Forelimb muscle (tissue), 1 donor: ENCODE results near the gene EDAR. TPM values are rescaled to one million over a fixed set of nuclear protein-coding genes. Genes with fewer than 3 reads are reported as not detected.

Source experiments
- DNase-seq: peaks from one replicate; pipeline ENCODE4 v3.0.0-alpha.2; 2013; ENCODE audit warnings: low read depth
- polyA plus RNA-seq: library from polyadenylated mRNA; unstranded; fragments of 120-200 nt; gene quantifications from one replicate; pipeline ENCODE4 v1.2.1, GENCODE V29; 2013; ENCODE audit not compliant: insufficient read length

Gene EDAR
- polyA plus RNA-seq, 1 donor, result 0.08 TPM

- no peak for DNase-seq
Observed at GRCh38 chr2:108967757-108968156, 21.3 kb downstream of the EDAR start.

- DNase-seq, result no peak
Observed at GRCh38 chr2:108965540-108966289, 23.3 kb downstream of the EDAR start.

- DNase-seq, result no peak
Observed at GRCh38 chr2:108963057-108963456, 26.0 kb downstream of the EDAR start.

GRCh38 chr2:108961796-108962195 is 27.2 kb downstream of the EDAR start:
- no peak for DNase-seq

GRCh38 chr2:108960006-108960405 is 29.0 kb downstream of the EDAR start:
- DNase-seq, result no peak

- no peak for DNase-seq
Observed at GRCh38 chr2:108959401-108959800, 29.6 kb downstream of the EDAR start.

- no peak for DNase-seq
Observed at GRCh38 chr2:108958632-108959341, 30.2 kb downstream of the EDAR start.

- no peak for DNase-seq
Observed at GRCh38 chr2:108958002-108958401, 31.0 kb downstream of the EDAR start.

- no peak for DNase-seq
Observed at GRCh38 chr2:108956375-108956774, 32.6 kb downstream of the EDAR start.

GRCh38 chr2:108950369-108951135 is 38.5 kb downstream of the EDAR start:
- no peak for DNase-seq

GRCh38 chr2:108949316-108950239 is 39.4 kb downstream of the EDAR start:
- DNase-seq, result no peak

GRCh38 chr2:108947271-108947907 is 41.6 kb downstream of the EDAR start:
- DNase-seq, result no peak

- no peak for DNase-seq
Observed at GRCh38 chr2:108946442-108946841, 42.6 kb downstream of the EDAR start.

- DNase-seq, result no peak
Observed at GRCh38 chr2:108945969-108946368, 43.1 kb downstream of the EDAR start.

- no peak for DNase-seq
Observed at GRCh38 chr2:108944601-108945331, 44.3 kb downstream of the EDAR start.

- DNase-seq, result no peak
Observed at GRCh38 chr2:108943751-108944150, 45.3 kb downstream of the EDAR start.

GRCh38 chr2:108942888-108943287 is 46.1 kb downstream of the EDAR start:
- DNase-seq, result no peak

GRCh38 chr2:108942231-108942825 is 46.7 kb downstream of the EDAR start:
- DNase-seq, result no peak

- DNase-seq, result no peak
Observed at GRCh38 chr2:108941767-108942166, 47.3 kb downstream of the EDAR start.

GRCh38 chr2:108941161-108941665 is 47.8 kb downstream of the EDAR start:
- no peak for DNase-seq
